Stimulated activated naive CD8-positive, alpha-beta T cell treated with anti-CD3 and anti-CD28 coated beads, Interleukin-15, Interleukin-2, amounts not matched to agents 100 ng/mL and 50 ng/mL, for 24 hours (primary cell): ENCODE data around the gene BCAR3.
"Not testable (repeated sequence)": the region's sequence is repeated elsewhere in the genome, so short reads cannot be mapped to it uniquely, and the experiment has no call there.

Experiments used
- H3K27ac Mint-ChIP-seq: one replicate; pipeline ENCODE4 v1.8.0; 2021; ENCODE audit warnings: mild to moderate bottlenecking, mixed read lengths
- H3K27me3 Mint-ChIP-seq: one replicate; pipeline ENCODE4 v1.8.0; 2021; ENCODE audit warnings: mixed read lengths
- H3K36me3 Mint-ChIP-seq: one replicate; pipeline ENCODE4 v1.8.0; 2021; ENCODE audit warnings: low read depth, mixed read lengths
- H3K4me1 Mint-ChIP-seq: one replicate; pipeline ENCODE4 v1.8.0; 2021; ENCODE audit warnings: low read depth, mixed read lengths
- H3K4me3 Mint-ChIP-seq: one replicate; pipeline ENCODE4 v1.8.0; 2021; ENCODE audit warnings: mild to moderate bottlenecking, mixed read lengths
- H3K9me3 Mint-ChIP-seq: one replicate; pipeline ENCODE4 v1.8.0; 2021; ENCODE audit warnings: mixed read lengths

Gene BCAR3

GRCh38 chr1:93672069-93672468 is 9.6 kb downstream of the BCAR3 start:
- Mint-ChIP-seq H3K27me3 (peaks cover under 1% of the 10 kb centered on the region), H3K36me3 (no peaks in the 10 kb centered on the region), H3K9me3 (no peaks in the 10 kb centered on the region)

DNA sequence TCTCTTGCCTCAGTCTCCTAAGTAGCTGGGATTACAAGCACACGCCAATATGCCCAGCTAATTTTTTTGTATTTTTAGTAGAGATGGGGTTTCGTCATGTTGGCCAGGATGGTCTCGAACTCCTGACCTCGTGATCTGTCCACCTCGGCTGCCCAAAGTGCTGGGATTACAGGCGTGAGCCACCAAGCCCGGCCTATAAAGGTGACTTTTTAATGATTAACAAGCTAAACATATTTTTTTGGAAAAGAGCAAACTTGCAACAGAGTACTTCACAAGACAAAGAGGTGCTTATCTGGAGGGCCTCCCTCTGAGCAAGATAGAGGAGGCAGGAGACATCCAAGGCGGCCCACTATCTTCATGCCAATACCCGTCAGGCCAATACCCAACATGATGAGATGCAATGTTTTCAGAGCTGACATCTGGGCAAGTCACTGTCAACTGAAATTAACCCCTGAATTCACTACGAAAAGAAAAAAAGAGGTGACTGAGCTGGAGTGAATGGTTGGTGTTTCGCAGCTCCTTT is 10.5 kb downstream of the BCAR3 start:
- no peaks in the 10 kb centered on the region for H3K27me3 Mint-ChIP-seq
- no peaks in the 10 kb centered on the region for H3K4me1 Mint-ChIP-seq
- H3K36me3 Mint-ChIP-seq: no peaks in the 10 kb centered on the region
- H3K4me3 Mint-ChIP-seq: no peak overlapping the region
- no peaks in the 10 kb centered on the region for H3K9me3 Mint-ChIP-seq
- H3K27ac Mint-ChIP-seq: no peak overlapping the region

More at GRCh38 chr1:93672069-93672468, 9.6 kb downstream of the BCAR3 start:
- no peak overlapping the region for H3K27ac Mint-ChIP-seq
- H3K4me3 Mint-ChIP-seq: no peak overlapping the region
- no peaks in the 10 kb centered on the region for H3K4me1 Mint-ChIP-seq

- H3K9me3 Mint-ChIP-seq: no peaks in the 10 kb centered on the region
- no peaks in the 10 kb centered on the region for H3K27me3 Mint-ChIP-seq
- no peak overlapping the region for H3K4me3 Mint-ChIP-seq
- no peaks in the 10 kb centered on the region for H3K36me3 Mint-ChIP-seq
- H3K27ac Mint-ChIP-seq: no peak overlapping the region
- H3K4me1 Mint-ChIP-seq: no peaks in the 10 kb centered on the region
Measured at GRCh38 chr1:93670141-93670540, 11.5 kb downstream of the BCAR3 start.

GRCh38 chr1:93669369-93669768 is 12.3 kb downstream of the BCAR3 start:
- Mint-ChIP-seq H3K36me3 (no peaks in the 10 kb centered on the region), H3K9me3 (no peaks in the 10 kb centered on the region), H3K27me3 (no peaks in the 10 kb centered on the region), H3K27ac (no peak overlapping the region), H3K4me1 (no peaks in the 10 kb centered on the region), H3K4me3 (no peak overlapping the region)

DNA sequence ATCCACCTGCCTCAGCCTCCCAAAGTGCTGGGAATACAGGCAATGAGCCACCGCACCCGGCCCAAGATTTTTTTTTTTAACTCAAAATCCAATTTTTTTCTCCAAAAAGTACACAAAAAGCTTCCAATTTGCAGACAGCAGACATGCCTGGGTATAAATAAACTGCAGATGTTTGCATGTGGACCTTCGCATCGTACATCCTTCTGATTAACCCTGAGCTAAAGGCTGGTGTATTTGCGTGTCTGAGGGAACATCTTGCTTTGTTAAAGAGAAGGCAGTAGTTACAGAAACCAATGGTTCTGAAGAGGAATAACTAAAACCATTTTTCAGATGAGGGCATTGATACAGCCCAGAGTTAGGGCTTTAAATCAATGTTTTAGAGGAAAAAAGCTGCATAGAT is 12.7 kb downstream of the BCAR3 start:
- Mint-ChIP-seq H3K27me3 (no peaks in the 10 kb centered on the region), H3K9me3 (no peaks in the 10 kb centered on the region), H3K27ac (no peak overlapping the region), H3K4me1 (no peaks in the 10 kb centered on the region), H3K4me3 (no peak overlapping the region), H3K36me3 (no peaks in the 10 kb centered on the region)

- no peak overlapping the region for H3K4me3 Mint-ChIP-seq
- no peaks in the 10 kb centered on the region for H3K4me1 Mint-ChIP-seq
- H3K27ac Mint-ChIP-seq: no peak overlapping the region
- no peaks in the 10 kb centered on the region for H3K36me3 Mint-ChIP-seq
- no peaks in the 10 kb centered on the region for H3K27me3 Mint-ChIP-seq
- no peaks in the 10 kb centered on the region for H3K9me3 Mint-ChIP-seq
Measured at GRCh38 chr1:93668121-93668520, 13.5 kb downstream of the BCAR3 start.

- no peaks in the 10 kb centered on the region for H3K36me3 Mint-ChIP-seq
- H3K9me3 Mint-ChIP-seq: no peaks in the 10 kb centered on the region
- H3K4me1 Mint-ChIP-seq: peaks cover 3% of the 10 kb centered on the region
- H3K27ac Mint-ChIP-seq: no peak overlapping the region
- H3K27me3 Mint-ChIP-seq: no peaks in the 10 kb centered on the region
- no peak overlapping the region for H3K4me3 Mint-ChIP-seq
Measured at GRCh38 chr1:93667642-93668041, 14.0 kb downstream of the BCAR3 start.

- H3K36me3 Mint-ChIP-seq: no peaks in the 10 kb centered on the region
- no peaks in the 10 kb centered on the region for H3K9me3 Mint-ChIP-seq
- H3K27me3 Mint-ChIP-seq: no peaks in the 10 kb centered on the region
- H3K4me3 Mint-ChIP-seq: no peak overlapping the region
- H3K4me1 Mint-ChIP-seq: peaks cover 5% of the 10 kb centered on the region
- no peak overlapping the region for H3K27ac Mint-ChIP-seq
Measured at GRCh38 chr1:93666613-93667384, 14.8 kb downstream of the BCAR3 start.

DNA sequence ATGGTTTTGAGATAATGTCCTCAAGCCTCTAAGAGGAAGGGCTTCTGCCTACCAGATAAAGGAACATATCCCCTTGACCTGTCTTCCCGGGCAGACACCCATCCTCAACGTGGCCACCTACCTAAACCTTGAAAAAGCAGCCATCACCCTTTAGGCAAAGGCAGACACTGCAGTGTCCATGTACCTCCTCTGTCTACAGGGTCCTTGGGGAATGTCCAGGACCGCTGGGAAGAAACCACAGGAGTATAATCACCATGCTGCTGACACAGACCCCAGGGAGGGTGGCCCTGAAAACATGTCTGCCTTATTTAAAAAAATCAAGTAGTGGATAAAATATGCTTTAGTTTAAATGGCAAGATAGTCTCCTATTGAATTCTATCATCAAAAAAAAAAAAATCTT is 16.6 kb downstream of the BCAR3 start:
- Mint-ChIP-seq H3K36me3 (no peaks in the 10 kb centered on the region), H3K4me1 (peaks cover 5% of the 10 kb centered on the region), H3K27me3 (no peaks in the 10 kb centered on the region), H3K9me3 (no peaks in the 10 kb centered on the region), H3K27ac (no peak overlapping the region), H3K4me3 (no peak overlapping the region)

DNA sequence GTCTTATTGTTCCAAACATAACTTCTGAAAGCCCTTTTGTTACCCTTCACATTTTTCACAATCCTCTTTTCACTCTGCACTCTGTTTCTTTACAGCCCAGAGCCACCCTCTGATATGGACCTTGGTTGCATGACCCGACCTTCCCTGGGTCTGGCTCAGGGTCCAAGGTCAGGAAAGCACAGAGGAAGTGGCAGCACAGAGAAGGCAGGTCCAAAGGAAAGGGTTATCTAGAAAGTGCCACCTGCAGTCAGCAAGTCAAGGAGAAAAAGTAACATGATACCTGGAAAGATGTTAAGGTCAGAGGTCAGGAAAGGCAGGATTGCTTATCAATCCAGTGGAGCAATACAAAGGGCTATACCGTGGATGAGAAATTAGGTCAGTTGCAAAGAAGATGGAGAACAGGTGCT is 18.4 kb downstream of the BCAR3 start:
- no peak overlapping the region for H3K4me3 Mint-ChIP-seq
- no peaks in the 10 kb centered on the region for H3K27me3 Mint-ChIP-seq
- H3K9me3 Mint-ChIP-seq: no peaks in the 10 kb centered on the region
- H3K27ac Mint-ChIP-seq: no peak overlapping the region
- peaks cover 5% of the 10 kb centered on the region for H3K4me1 Mint-ChIP-seq
- H3K36me3 Mint-ChIP-seq: no peaks in the 10 kb centered on the region

DNA sequence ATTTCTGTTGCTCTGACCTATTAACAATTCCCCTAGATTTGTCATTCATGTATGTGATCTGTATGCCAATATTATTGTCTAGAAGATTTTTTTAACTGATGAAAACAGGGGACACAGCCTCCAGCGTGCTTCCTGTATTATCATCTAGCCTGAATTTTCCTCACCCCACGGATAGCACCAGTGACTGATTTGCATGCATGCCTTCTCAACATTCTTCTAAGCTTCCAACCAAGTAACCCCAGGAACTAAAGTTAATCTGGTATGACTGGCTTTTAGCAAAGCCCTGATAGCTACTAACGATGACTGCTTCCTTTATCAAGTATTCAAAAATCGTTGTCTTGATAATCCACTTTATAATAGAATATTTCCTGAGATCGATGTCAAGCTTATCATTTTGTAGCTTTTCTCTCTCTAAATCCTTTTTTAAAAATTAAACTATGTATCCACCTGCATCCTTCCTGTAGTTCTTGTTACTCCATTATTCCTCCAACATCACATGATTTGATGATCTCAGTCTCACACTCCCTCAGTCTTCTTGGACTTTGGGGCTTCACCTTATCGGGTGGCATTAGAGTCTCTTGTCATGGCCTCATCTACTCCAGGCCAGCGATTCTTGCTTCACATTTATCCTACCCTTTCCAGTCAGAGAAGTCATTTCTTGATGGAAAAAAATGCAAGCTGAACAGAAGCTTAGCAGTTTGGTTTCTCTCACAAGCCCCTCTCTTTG is 19.0 kb downstream of the BCAR3 start:
- Mint-ChIP-seq H3K36me3 (no peaks in the 10 kb centered on the region), H3K4me3 (no peak overlapping the region), H3K27ac (no peak overlapping the region), H3K9me3 (no peaks in the 10 kb centered on the region), H3K4me1 (peaks cover 5% of the 10 kb centered on the region), H3K27me3 (no peaks in the 10 kb centered on the region)

DNA sequence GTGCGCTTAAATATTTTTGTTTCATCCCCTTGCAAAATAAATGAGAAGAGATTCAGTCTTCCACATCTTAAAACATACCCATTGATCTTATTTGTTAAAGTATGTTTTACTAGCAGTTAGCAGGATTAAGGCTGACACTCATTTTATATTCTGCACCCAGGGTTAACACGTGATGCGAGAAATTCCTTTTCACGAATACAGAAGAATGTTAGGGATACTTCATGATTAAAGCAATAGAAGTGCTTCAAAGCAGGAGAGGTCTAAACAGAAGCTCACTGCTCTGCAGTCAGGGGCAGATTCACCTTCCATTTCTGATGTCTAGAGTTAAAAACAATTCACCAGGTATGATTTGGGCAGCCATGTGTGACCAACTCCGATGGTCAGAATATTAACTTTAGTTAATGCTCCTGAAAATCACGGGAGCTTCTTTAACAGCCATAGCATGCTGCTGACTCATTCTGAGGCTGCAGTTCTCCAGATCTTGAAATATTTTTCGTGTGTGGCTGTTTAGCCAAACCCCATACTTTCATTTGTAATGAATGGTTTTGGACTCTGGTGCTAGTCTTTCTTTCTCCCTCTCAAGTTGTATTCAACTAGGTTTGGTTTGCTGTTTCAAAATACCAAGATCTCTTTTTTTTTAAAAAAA is 19.7 kb downstream of the BCAR3 start:
- Mint-ChIP-seq H3K27me3 (no peaks in the 10 kb centered on the region), H3K4me3 (no peak overlapping the region), H3K4me1 (peaks cover 5% of the 10 kb centered on the region), H3K36me3 (no peaks in the 10 kb centered on the region), H3K27ac (no peak overlapping the region), H3K9me3 (no peaks in the 10 kb centered on the region)

GRCh38 chr1:93661341-93661740 is 20.3 kb downstream of the BCAR3 start:
- H3K36me3 Mint-ChIP-seq, H3K9me3 Mint-ChIP-seq, H3K4me3 Mint-ChIP-seq: not testable (repeated sequence)

GRCh38 chr1:93659822-93660503 is 21.7 kb downstream of the BCAR3 start:
- H3K4me1 Mint-ChIP-seq: peaks cover 5% of the 10 kb centered on the region
- H3K36me3 Mint-ChIP-seq: no peaks in the 10 kb centered on the region
- H3K4me3 Mint-ChIP-seq: no peak overlapping the region
- no peaks in the 10 kb centered on the region for H3K9me3 Mint-ChIP-seq
- H3K27me3 Mint-ChIP-seq: no peaks in the 10 kb centered on the region
- no peak overlapping the region for H3K27ac Mint-ChIP-seq

More at GRCh38 chr1:93661341-93661740, 20.3 kb downstream of the BCAR3 start:
- H3K27ac Mint-ChIP-seq, H3K27me3 Mint-ChIP-seq, H3K4me1 Mint-ChIP-seq: not testable (repeated sequence)

DNA sequence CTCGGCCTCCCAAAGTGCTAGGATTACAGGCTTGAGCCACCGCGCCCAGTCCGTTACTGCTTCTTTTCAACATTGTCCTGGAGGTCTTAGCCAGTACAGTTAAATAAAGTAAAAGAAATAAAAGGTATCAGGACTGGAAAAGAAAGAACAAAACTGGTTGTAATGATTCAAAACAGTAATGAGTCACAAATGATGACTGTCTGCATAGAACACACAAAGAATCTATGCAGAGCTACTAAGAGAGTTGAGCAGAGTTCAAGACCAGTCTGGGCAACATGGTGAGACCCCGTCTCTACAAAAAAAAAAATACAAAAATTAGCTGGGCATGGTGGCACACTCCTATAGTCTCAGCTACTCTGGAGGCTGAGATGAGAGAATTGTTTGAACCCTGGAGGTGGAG is 23.4 kb downstream of the BCAR3 start:
- Mint-ChIP-seq H3K9me3 (no peaks in the 10 kb centered on the region), H3K27me3 (no peaks in the 10 kb centered on the region), H3K27ac (no peak overlapping the region), H3K4me1 (peaks cover 5% of the 10 kb centered on the region), H3K4me3 (no peak overlapping the region), H3K36me3 (no peaks in the 10 kb centered on the region)
